HEK293 (cell line): ENCODE data around the gene SS18.

ENCODE experiments used
- CTCF ChIA-PET: fragments of 350-600 bp; formaldehyde crosslinking; extraction: SDS; loops from one replicate; lab custom pipeline; 2021; ENCODE audit warnings: antibody characterized with exemption; lab: Yijun Ruan, JAX
- POLR2A ChIA-PET: fragments of 300-600 bp; formaldehyde crosslinking; extraction: SDS; loops from one replicate; lab custom pipeline; 2020; ENCODE audit warnings: antibody characterized with exemption, inconsistent platforms; lab: Yijun Ruan, JAX
- H3K27ac ChIP-seq: fragments of 200-500 bp; sonication (Bioruptor generic); 2 replicates; pipeline ENCODE4 v1.5.1; 2014; ENCODE audit warnings: low read depth, low read length, control low read depth, inconsistent platforms; ENCODE audit errors: extremely low read depth
- H3K36me3 ChIP-seq, 2 experiments: fragments of 200-500 bp in 1 of 2; sonication (Bioruptor generic) in 1 of 2; 1 replicate in 1 of 2; 2 replicates in 1 of 2; pipeline ENCODE4 v1.5.1; 2014 to 2017; ENCODE audit warnings: inconsistent platforms in 2 of 2, low read length in 2 of 2; ENCODE audit not compliant: control insufficient read depth in 2 of 2, insufficient read depth in 1 of 2
- H3K4me1 ChIP-seq: fragments of 200-500 bp; sonication (Bioruptor generic); 2 replicates; pipeline ENCODE4 v1.5.1; 2014; ENCODE audit warnings: mild to moderate bottlenecking, low read length, inconsistent platforms; ENCODE audit not compliant: control insufficient read depth, insufficient read depth
- H3K4me3 ChIP-seq: 2 replicates; pipeline ENCODE4 v1.5.1; 2011; ENCODE audit warnings: low read depth, mild to moderate bottlenecking, control low read depth, low read length, moderate library complexity
- H3K9me3 ChIP-seq: fragments of 200-500 bp; sonication (Bioruptor generic); 2 replicates; pipeline ENCODE4 v1.5.1; 2014; ENCODE audit warnings: low read depth, low read length, inconsistent platforms; ENCODE audit not compliant: control insufficient read depth, insufficient read depth
- KLF10 ChIP-seq: fragments of 450-650 bp; IDR thresholded peaks from 2 replicates; pipeline ENCODE4 v1.5.1; 2018; ENCODE audit warnings: missing biosample characterization, mild to moderate bottlenecking, missing genetic modification characterization
- PBX3 ChIP-seq: sonication (generic); formaldehyde crosslinking; IDR thresholded peaks from 2 replicates; pipeline ENCODE4 v1.8.1; 2022; ENCODE audit warnings: mild to moderate bottlenecking, moderate library complexity, missing genetic modification reagents
- PRDM4 ChIP-seq: fragments of 450-650 bp; formaldehyde crosslinking; IDR thresholded peaks from 2 replicates; pipeline ENCODE4 v1.5.1; 2017; ENCODE audit warnings: missing biosample characterization, missing genetic modification characterization
- TCF7L2 ChIP-seq: IDR thresholded peaks from 2 replicates; pipeline ENCODE4 v1.6.1; 2011; ENCODE audit warnings: low read depth, mild to moderate bottlenecking, inconsistent platforms, low read length, moderate library complexity, borderline replicate concordance
- TSHZ1 ChIP-seq: fragments of 450-650 bp; formaldehyde crosslinking; IDR thresholded peaks from 2 replicates; pipeline ENCODE4 v1.5.1; 2016; ENCODE audit warnings: missing biosample characterization, missing genetic modification characterization, borderline replicate concordance
- ZBTB10 ChIP-seq: fragments of 450-650 bp; formaldehyde crosslinking; IDR thresholded peaks from 2 replicates; pipeline ENCODE4 v1.5.1; 2016; ENCODE audit warnings: missing biosample characterization, missing genetic modification characterization
- ZBTB48 ChIP-seq: fragments of 450-650 bp; formaldehyde crosslinking; IDR thresholded peaks from 2 replicates; pipeline ENCODE4 v1.5.1; 2016; ENCODE audit warnings: missing biosample characterization, missing genetic modification characterization
- ZFP69B ChIP-seq: fragments of 450-650 bp; formaldehyde crosslinking; IDR thresholded peaks from 2 replicates; pipeline ENCODE4 v1.5.1; 2016; ENCODE audit warnings: missing biosample characterization, missing genetic modification characterization
- ZNF132 ChIP-seq: fragments of 450-650 bp; formaldehyde crosslinking; IDR thresholded peaks from 2 replicates; pipeline ENCODE4 v1.5.1; 2017; ENCODE audit warnings: missing biosample characterization, missing genetic modification characterization, borderline replicate concordance
- ZNF138 ChIP-seq: fragments of 450-650 bp; formaldehyde crosslinking; IDR thresholded peaks from 2 replicates; pipeline ENCODE4 v1.5.1; 2016; ENCODE audit warnings: missing biosample characterization, missing genetic modification characterization, borderline replicate concordance
- ZNF248 ChIP-seq: fragments of 450-650 bp; formaldehyde crosslinking; IDR thresholded peaks from 2 replicates; pipeline ENCODE4 v1.5.1; 2017; ENCODE audit warnings: missing biosample characterization, missing genetic modification characterization
- ZNF366 ChIP-seq: fragments of 450-650 bp; formaldehyde crosslinking; conservative IDR thresholded peaks from 2 replicates; pipeline ENCODE4 v1.5.1; 2016; ENCODE audit warnings: missing biosample characterization, missing genetic modification characterization
- ZNF391 ChIP-seq: fragments of 450-650 bp; formaldehyde crosslinking; IDR thresholded peaks from 2 replicates; pipeline ENCODE4 v1.5.1; 2016; ENCODE audit warnings: low read depth, missing biosample characterization, missing genetic modification characterization, borderline replicate concordance
- ZNF585B ChIP-seq: fragments of 450-650 bp; formaldehyde crosslinking; IDR thresholded peaks from 2 replicates; pipeline ENCODE4 v1.5.1; 2016; ENCODE audit warnings: missing biosample characterization, missing genetic modification characterization
- ZNF624 ChIP-seq: fragments of 450-650 bp; formaldehyde crosslinking; IDR thresholded peaks from 2 replicates; pipeline ENCODE4 v1.5.1; 2017; ENCODE audit warnings: missing biosample characterization, missing genetic modification characterization
- ZNF701 ChIP-seq: fragments of 450-650 bp; formaldehyde crosslinking; IDR thresholded peaks from 2 replicates; pipeline ENCODE4 v1.5.1; 2016; ENCODE audit warnings: missing biosample characterization, missing genetic modification characterization
- ZNF776 ChIP-seq: fragments of 450-650 bp; formaldehyde crosslinking; IDR thresholded peaks from 2 replicates; pipeline ENCODE4 v1.5.0; 2017; ENCODE audit warnings: missing biosample characterization, missing genetic modification characterization, borderline replicate concordance
- ZSCAN23 ChIP-seq: fragments of 450-650 bp; formaldehyde crosslinking; IDR thresholded peaks from 2 replicates; pipeline ENCODE4 v1.5.1; 2016; ENCODE audit warnings: missing biosample characterization, missing genetic modification characterization

SS18 gene

GRCh38 chr18:26008096-26008495 is 82.3 kb downstream of the SS18 start:
- Histone ChIP-seq H3K4me1 (no peaks in the 10 kb centered on the region), H3K4me3 (no peak overlapping the region), H3K36me3 (peaks cover 0 to 3% of the 10 kb centered on the region in 2 experiments; a peak in 1 of 3 replicates), H3K9me3 (no peaks in the 10 kb centered on the region), H3K27ac (no peak overlapping the region)
- CTCF ChIA-PET = no interaction called here
- POLR2A ChIA-PET = no interaction called here
- TF ChIP-seq PBX3 (CRISPR knock-in tag) (no peak), ZFP69B (tag by site-specific recombination) (no peak), ZSCAN23 (no peak), ZBTB48 (no peak), ZNF701 (tag by site-specific recombination) (no peak), ZNF248 (no peak), PRDM4 (tag by site-specific recombination) (no peak), KLF10 (tag by site-specific recombination) (no peak), ZNF391 (tag by site-specific recombination) (no peak), ZNF776 (no peak), ZNF366 (tag by site-specific recombination) (no peak), TCF7L2 (no peak), ZNF624 (tag by site-specific recombination) (no peak), ZBTB10 (no peak), TSHZ1 (tag by site-specific recombination) (no peak), ZNF132 (tag by site-specific recombination) (no peak), ZNF585B (no peak), ZNF138 (tag by site-specific recombination) (no peak)
